ENCODE measurements around the gene BICC1. TPM values are rescaled to one million over a fixed set of nuclear protein-coding genes. Genes with fewer than 3 reads are reported as not detected.

BICC1 gene
- total RNA-seq, 1 experiment from 2014 or later = not detected

- intact Hi-C loops (cut with micrococcal nuclease) = no loop called here
- H2AFZ ChIP-seq (ENCODE audit: low read depth, low read length, poor library complexity, severe bottlenecking) = no peak overlapping the region
- H3K27me3 ChIP-seq (ENCODE audit: insufficient read depth, low read length) = no peaks in the 10 kb centered on the region
- H4K20me1 ChIP-seq (ENCODE audit: insufficient read depth) = no peaks in the 10 kb centered on the region
- DNase-seq (ENCODE audit: low read depth, low spot score) (no peak), ATAC-seq (no peak)
- no peaks in the 10 kb centered on the region for H3K36me3 ChIP-seq (ENCODE audit: control insufficient read depth in 1 of 2, insufficient read depth in 2 of 2, low read length in 2 of 2)
- BruUV-seq (replicated peaks) = no TSS peak
- H3K79me2 ChIP-seq (ENCODE audit: insufficient read depth, low read length) = no peaks in the 10 kb centered on the region
- RAD21 ChIA-PET (ENCODE audit: low non-redundant PET in 1 of 2, low total read pairs in 2 of 2, uncharacterized antibody in 2 of 2, unreplicated experiment in 2 of 2) = no interaction called here
- CTCF ChIA-PET = no interaction called here
- H3K27ac ChIP-seq (ENCODE audit: low read depth, low read length) = no peak overlapping the region
- no peak for TF ChIP-seq POLR2AphosphoS5 (IDR thresholded peaks at IDR 0.05; ENCODE audit: low read depth, low read length)
- no peak for TF ChIP-seq EGR1 (IDR thresholded peaks at IDR 0.05; ENCODE audit: low read depth)
- no peak for TF ChIP-seq ZBTB33 (IDR thresholded peaks at IDR 0.05; ENCODE audit: extremely low read depth, insufficient replicate concordance, low read length)
- TF ChIP-seq JUND (IDR thresholded peaks at IDR 0.05) = no peak
- TF ChIP-seq REST (IDR thresholded peaks at IDR 0.05; ENCODE audit: low read depth) = no peak
- no peak for TF ChIP-seq MAX (IDR thresholded peaks at IDR 0.05)
- TF ChIP-seq SP1 (IDR thresholded peaks at IDR 0.05; ENCODE audit: low read depth) = no peak
- H3K9ac ChIP-seq (ENCODE audit: low read length) = no peak overlapping the region
- no peak overlapping the region for H3K4me3 ChIP-seq (replicated peaks in 1 of 2; ENCODE audit: low read depth in 1 of 2, low read length in 2 of 2)
- H3K9me2 ChIP-seq (ENCODE audit: insufficient read depth) = no peaks in the 10 kb centered on the region
- H3K4me1 ChIP-seq (ENCODE audit: control insufficient read depth in 1 of 2, insufficient read depth in 2 of 2, low read length in 2 of 2) = no peaks in the 10 kb centered on the region
- POLR2A ChIA-PET = no interaction called here
- no peak overlapping the region for H3K4me2 ChIP-seq (ENCODE audit: low read length)
- H3K9me3 ChIP-seq (ENCODE audit: control insufficient read depth in 1 of 2, insufficient read depth in 1 of 2, low read depth in 1 of 2, low read length in 2 of 2) = no peaks in the 10 kb centered on the region
Observed at GRCh38 chr10:58608351-58608750, 95.7 kb downstream of the BICC1 start.
